Hematopoietic multipotent progenitor cell treated with erythropoietin and hydrocortisone succinate and interleukin-3 and kit ligand, for 8 days (in vitro differentiated cells): ENCODE results near the gene TOGARAM2.
"Not testable (repeated sequence)": the region's sequence is repeated elsewhere in the genome, so short reads cannot be mapped to it uniquely, and the experiment has no call there.

ENCODE experiments used
- DNase-seq: peaks from one replicate; pipeline ENCODE4 v3.0.0-alpha.2; 2015

Gene TOGARAM2

GRCh38 chr2:29080886-29081743, 100.0 kb downstream of the TOGARAM2 start:
- no peak for DNase-seq

- no peak for DNase-seq
These were observed 101.9 kb downstream of the TOGARAM2 start for GRCh38 chr2:29082804-29083495.

- no peak for DNase-seq
These were observed 103.5 kb downstream of the TOGARAM2 start for GRCh38 chr2:29084554-29084953.

GRCh38 chr2:29090311-29090710, 109.2 kb downstream of the TOGARAM2 start:
- DNase-seq: not testable (repeated sequence)

- no peak for DNase-seq
These were observed 115.9 kb downstream of the TOGARAM2 start for GRCh38 chr2:29096969-29097368.

GRCh38 chr2:29097569-29097968, 116.5 kb downstream of the TOGARAM2 start:
- DNase-seq: no peak

GRCh38 chr2:29100564-29100963, 119.5 kb downstream of the TOGARAM2 start:
- no peak for DNase-seq
